DMS53 treated with DMSO at 0.1 percent for 48 hours (cell line): ENCODE measurements around the gene DNM2.
A peak's percentile ranks its signal among the peaks of the same experiment; 100 is the strongest.
"Not testable (repeated sequence)": the region's sequence is repeated elsewhere in the genome, so short reads cannot be mapped to it uniquely, and the experiment has no call there.

Experiments used
- DNase-seq: peaks from one replicate; lab custom pipeline; 2025; ENCODE audit not compliant: unreplicated experiment; lab: John Stamatoyannopoulos, UW

The DNM2 gene

GRCh38 chr19:10831987-10832938, 114.4 kb downstream of the DNM2 start:
- DNase-seq: no peak

- no peak for DNase-seq
Observed at GRCh38 chr19:10832939-10833296, 115.0 kb downstream of the DNM2 start.

- no peak for DNase-seq
Observed at GRCh38 chr19:10835089-10835753, 117.3 kb downstream of the DNM2 start.

GRCh38 chr19:10835754-10836478, 118.0 kb downstream of the DNM2 start, which contains the start of gene TMED1:
TSS of gene TMED1 (minus strand) at chr19:10836212. CDS start at chr19:10836191, 21 bp downstream.
- DNase-seq: peak; percentile 96

GRCh38 chr19:10836479-10837330, 118.8 kb downstream of the DNM2 start:
- DNase-seq: peak; percentile 79

GRCh38 chr19:10837649-10838048, 119.8 kb downstream of the DNM2 start:
- DNase-seq: not testable (repeated sequence)

- no peak for DNase-seq
Observed at GRCh38 chr19:10838377-10838776, 120.5 kb downstream of the DNM2 start.

GRCh38 chr19:10839114-10840050, 121.5 kb downstream of the DNM2 start:
- DNase-seq: no peak

- DNase-seq: no peak
Observed at GRCh38 chr19:10842788-10843187, 124.9 kb downstream of the DNM2 start.

- DNase-seq: no peak
Observed at GRCh38 chr19:10846500-10847202, 128.8 kb downstream of the DNM2 start.

GRCh38 chr19:10848230-10848856, 130.5 kb downstream of the DNM2 start, which contains the start of gene C19orf38:
TSS of gene C19orf38 (plus strand) at chr19:10848415. CDS start at chr19:10848509, 94 bp downstream.
- DNase-seq: no peak

GRCh38 chr19:10850631-10851030, 132.8 kb downstream of the DNM2 start:
- DNase-seq: no peak

- DNase-seq: no peak
Observed at GRCh38 chr19:10852098-10852800, 134.4 kb downstream of the DNM2 start.

GRCh38 chr19:10852941-10853340, 135.1 kb downstream of the DNM2 start:
- DNase-seq: no peak

GRCh38 chr19:10854350-10855089, 136.6 kb downstream of the DNM2 start:
- DNase-seq: no peak

- DNase-seq: no peak
Observed at GRCh38 chr19:10855879-10856522, 138.1 kb downstream of the DNM2 start.
